ENCODE data around the gene GGA3.
"Not testable (repeated sequence)": the region's sequence is repeated elsewhere in the genome, so short reads cannot be mapped to it uniquely, and the experiment has no call there.

The GGA3 gene

GRCh38 chr17:75228305-75228704 lies 33.1 kb downstream of the GGA3 start:
- no peak for DNase-seq (ENCODE audit: insufficient read length, low spot score)
- no peak for FAIRE-seq
- no peak for TF ChIP-seq POLR2A (IDR thresholded peaks at IDR 0.05; ENCODE audit: low read depth, low read length)
- no peak for TF ChIP-seq POLR2AphosphoS5 (IDR thresholded peaks at IDR 0.05; ENCODE audit: low read depth, low read length)
- no peak for TF ChIP-seq TAF1 (IDR thresholded peaks at IDR 0.05; ENCODE audit: low read depth, low read length)
- TF ChIP-seq PAX5 (IDR thresholded peaks at IDR 0.05; ENCODE audit: insufficient read depth, low read length, severe bottlenecking): no peak
- no peak for TF ChIP-seq POU2F2 (IDR thresholded peaks at IDR 0.05; ENCODE audit: low read depth, low read length)

- FAIRE-seq: no peak
Measured at GRCh38 chr17:75227729-75228128, 33.7 kb downstream of the GGA3 start.

GRCh38 chr17:75225016-75225415 lies 36.4 kb downstream of the GGA3 start:
- DNase-seq (ENCODE audit: insufficient read length, low spot score) (no peak), FAIRE-seq (no peak)
- TF ChIP-seq TAF1 (IDR thresholded peaks at IDR 0.05; ENCODE audit: low read depth, low read length) (no peak), POLR2A (IDR thresholded peaks at IDR 0.05; ENCODE audit: low read depth, low read length) (no peak), POLR2AphosphoS5 (IDR thresholded peaks at IDR 0.05; ENCODE audit: low read depth, low read length) (no peak), PAX5 (IDR thresholded peaks at IDR 0.05; ENCODE audit: insufficient read depth, low read length, severe bottlenecking) (no peak), POU2F2 (IDR thresholded peaks at IDR 0.05; ENCODE audit: low read depth, low read length) (no peak), SPI1 (IDR thresholded peaks at IDR 0.05; ENCODE audit: low read depth, low read length) (no peak)

More at GRCh38 chr17:75227729-75228128, 33.7 kb downstream of the GGA3 start:
- no peak for DNase-seq (ENCODE audit: insufficient read length, low spot score)
- TF ChIP-seq POLR2A (IDR thresholded peaks at IDR 0.05; ENCODE audit: low read depth, low read length) (no peak), POU2F2 (IDR thresholded peaks at IDR 0.05; ENCODE audit: low read depth, low read length) (no peak), PAX5 (IDR thresholded peaks at IDR 0.05; ENCODE audit: insufficient read depth, low read length, severe bottlenecking) (no peak), SPI1 (IDR thresholded peaks at IDR 0.05; ENCODE audit: low read depth, low read length) (no peak), TAF1 (IDR thresholded peaks at IDR 0.05; ENCODE audit: low read depth, low read length) (no peak), POLR2AphosphoS5 (IDR thresholded peaks at IDR 0.05; ENCODE audit: low read depth, low read length) (no peak)

- FAIRE-seq: no peak
- TF ChIP-seq TAF1 (IDR thresholded peaks at IDR 0.05; ENCODE audit: low read depth, low read length): no peak
- no peak for TF ChIP-seq POU2F2 (IDR thresholded peaks at IDR 0.05; ENCODE audit: low read depth, low read length)
- no peak for TF ChIP-seq POLR2A (IDR thresholded peaks at IDR 0.05; ENCODE audit: low read depth, low read length)
- TF ChIP-seq PAX5 (IDR thresholded peaks at IDR 0.05; ENCODE audit: insufficient read depth, low read length, severe bottlenecking): no peak
- no peak for TF ChIP-seq POLR2AphosphoS5 (IDR thresholded peaks at IDR 0.05; ENCODE audit: low read depth, low read length)
- TF ChIP-seq SPI1 (IDR thresholded peaks at IDR 0.05; ENCODE audit: low read depth, low read length): no peak
- no peak for DNase-seq (ENCODE audit: insufficient read length, low spot score)
Measured at GRCh38 chr17:75219815-75220214, 41.6 kb downstream of the GGA3 start.

GRCh38 chr17:75218131-75218530 lies 43.3 kb downstream of the GGA3 start:
- no peak for TF ChIP-seq TAF1 (IDR thresholded peaks at IDR 0.05; ENCODE audit: low read depth, low read length)
- TF ChIP-seq PAX5 (IDR thresholded peaks at IDR 0.05; ENCODE audit: insufficient read depth, low read length, severe bottlenecking): no peak
- no peak for TF ChIP-seq POU2F2 (IDR thresholded peaks at IDR 0.05; ENCODE audit: low read depth, low read length)
- TF ChIP-seq SPI1 (IDR thresholded peaks at IDR 0.05; ENCODE audit: low read depth, low read length): no peak
- no peak for TF ChIP-seq POLR2AphosphoS5 (IDR thresholded peaks at IDR 0.05; ENCODE audit: low read depth, low read length)
- TF ChIP-seq POLR2A (IDR thresholded peaks at IDR 0.05; ENCODE audit: low read depth, low read length): no peak
- DNase-seq (ENCODE audit: insufficient read length, low spot score) (no peak), FAIRE-seq (no peak)

GRCh38 chr17:75209061-75209460 lies 52.3 kb downstream of the GGA3 start:
- FAIRE-seq: no peak
- TF ChIP-seq POLR2A (IDR thresholded peaks at IDR 0.05; ENCODE audit: low read depth, low read length): no peak
- TF ChIP-seq POU2F2 (IDR thresholded peaks at IDR 0.05; ENCODE audit: low read depth, low read length): no peak
- no peak for TF ChIP-seq POLR2AphosphoS5 (IDR thresholded peaks at IDR 0.05; ENCODE audit: low read depth, low read length)
- no peak for TF ChIP-seq TAF1 (IDR thresholded peaks at IDR 0.05; ENCODE audit: low read depth, low read length)
- TF ChIP-seq PAX5 (IDR thresholded peaks at IDR 0.05; ENCODE audit: insufficient read depth, low read length, severe bottlenecking): no peak
- no peak for TF ChIP-seq SPI1 (IDR thresholded peaks at IDR 0.05; ENCODE audit: low read depth, low read length)
- no peak for DNase-seq (ENCODE audit: insufficient read length, low spot score)

GRCh38 chr17:75208161-75208560 lies 53.2 kb downstream of the GGA3 start:
- no peak for DNase-seq (ENCODE audit: insufficient read length, low spot score)
- FAIRE-seq: no peak
- no peak for TF ChIP-seq POLR2AphosphoS5 (IDR thresholded peaks at IDR 0.05; ENCODE audit: low read depth, low read length)
- no peak for TF ChIP-seq PAX5 (IDR thresholded peaks at IDR 0.05; ENCODE audit: insufficient read depth, low read length, severe bottlenecking)
- no peak for TF ChIP-seq POU2F2 (IDR thresholded peaks at IDR 0.05; ENCODE audit: low read depth, low read length)
- no peak for TF ChIP-seq POLR2A (IDR thresholded peaks at IDR 0.05; ENCODE audit: low read depth, low read length)
- no peak for TF ChIP-seq SPI1 (IDR thresholded peaks at IDR 0.05; ENCODE audit: low read depth, low read length)
- no peak for TF ChIP-seq TAF1 (IDR thresholded peaks at IDR 0.05; ENCODE audit: low read depth, low read length)

- FAIRE-seq (no peak), DNase-seq (ENCODE audit: insufficient read length, low spot score) (no peak)
- TF ChIP-seq PAX5 (IDR thresholded peaks at IDR 0.05; ENCODE audit: insufficient read depth, low read length, severe bottlenecking) (no peak), POU2F2 (IDR thresholded peaks at IDR 0.05; ENCODE audit: low read depth, low read length) (no peak), SPI1 (IDR thresholded peaks at IDR 0.05; ENCODE audit: low read depth, low read length) (no peak), TAF1 (IDR thresholded peaks at IDR 0.05; ENCODE audit: low read depth, low read length) (no peak), POLR2A (IDR thresholded peaks at IDR 0.05; ENCODE audit: low read depth, low read length) (no peak), POLR2AphosphoS5 (IDR thresholded peaks at IDR 0.05; ENCODE audit: low read depth, low read length) (no peak)
Measured at GRCh38 chr17:75207760-75208159, 53.6 kb downstream of the GGA3 start.

- FAIRE-seq; DNase-seq (ENCODE audit: insufficient read length, low spot score): not testable (repeated sequence)
Measured at GRCh38 chr17:75207050-75207407, 54.4 kb downstream of the GGA3 start.

GRCh38 chr17:75205793-75206163 lies 55.6 kb downstream of the GGA3 start:
- DNase-seq (ENCODE audit: insufficient read length, low spot score) (no peak), FAIRE-seq (no peak)

More at GRCh38 chr17:75205793-75206163, 55.6 kb downstream of the GGA3 start:
- no peak for TF ChIP-seq POLR2A (IDR thresholded peaks at IDR 0.05; ENCODE audit: low read depth, low read length)
- no peak for TF ChIP-seq PAX5 (IDR thresholded peaks at IDR 0.05; ENCODE audit: insufficient read depth, low read length, severe bottlenecking)
- no peak for TF ChIP-seq POLR2AphosphoS5 (IDR thresholded peaks at IDR 0.05; ENCODE audit: low read depth, low read length)
- no peak for TF ChIP-seq SPI1 (IDR thresholded peaks at IDR 0.05; ENCODE audit: low read depth, low read length)
- TF ChIP-seq TAF1 (IDR thresholded peaks at IDR 0.05; ENCODE audit: low read depth, low read length): no peak
- TF ChIP-seq POU2F2 (IDR thresholded peaks at IDR 0.05; ENCODE audit: low read depth, low read length): no peak

All from GM12891 (cell line).